ENCODE results near the gene HSD3B7. TPM values are rescaled to one million over a fixed set of nuclear protein-coding genes. Genes with fewer than 3 reads are reported as not detected.
A peak's percentile ranks its signal among the peaks of the same experiment; 100 is the strongest.

The HSD3B7 gene
- total and polyA plus RNA-seq, 2 of the 8 experiments (the other 6 are each of a cell fraction or from before 2014, with no cell fraction given) = 2.9 to 6.6 TPM

GRCh38 chr16:30953511-30954124, 31.4 kb upstream of the HSD3B7 start:
- H3K23me2 ChIP-seq (ENCODE audit: low read depth, low read length) = peaks cover 11% of the 10 kb centered on the region
- H3K27ac ChIP-seq (ENCODE audit: low read depth, low read length) = no peak overlapping the region
- no peak overlapping the region for H3K56ac ChIP-seq (replicated peaks; ENCODE audit: insufficient read length, low read depth, low read length)
- no peak overlapping the region for H2BK5ac ChIP-seq (ENCODE audit: low read depth, low read length)
- H3K79me2 ChIP-seq (ENCODE audit: control insufficient read depth in 1 of 2, insufficient read depth in 2 of 2, low read length in 2 of 2) = peaks cover 0 to 3% of the 10 kb centered on the region in 2 experiments; a peak in 2 of 4 replicates
- POLR2A ChIA-PET (ENCODE audit: partially characterized antibody) = interaction anchor here (0.6 to 3.3 kb wide), 23 partner anchors 9 to 920 kb away, joined by 3 to 26 read pairs (median 4); partner anchors contain the start of genes FBXL19, FUS, HSD3B7 and PRSS8
- H3K14ac ChIP-seq (ENCODE audit: insufficient read length) = no peak overlapping the region
- no peak overlapping the region for H2BK120ac ChIP-seq (replicated peaks; ENCODE audit: low read depth, low read length)
- WGBS, 2 experiments (ENCODE audit: extremely low coverage in 1 of 2, insufficient coverage in 1 of 2, insufficient read length in 1 of 2, insufficient replicate concordance in 2 of 2, low coverage in 1 of 2, low lambda C conversion rate in 2 of 2, missing lambda C conversion rate in 1 of 2) = 42% methylated on average over 15 of the region's 15 CpGs; no CpG with 5 or more reads in 1 of the 2 experiments
- H4K5ac ChIP-seq (ENCODE audit: insufficient read length, low read depth, low read length) = no peak overlapping the region
- no peaks in the 10 kb centered on the region for H3K9me3 ChIP-seq (ENCODE audit: insufficient read depth in 2 of 2, low read depth in 1 of 2, low read length in 1 of 2)
- no peak overlapping the region for H3K23ac ChIP-seq (ENCODE audit: insufficient read length)
- H3K27me3 ChIP-seq (replicated peaks in 1 of 4; ENCODE audit: control insufficient read depth in 3 of 4, extremely low read depth in 1 of 4, insufficient read depth in 3 of 4, low read length in 3 of 4) = no peaks in the 10 kb centered on the region
- H2AK5ac ChIP-seq (ENCODE audit: low read depth, low read length) = no peak overlapping the region
- H2BK12ac ChIP-seq (ENCODE audit: low read depth, low read length) = peak overlapping the region; percentile 64; the same call in 1 of the 2 replicates
- no peak overlapping the region for H2AFZ ChIP-seq (ENCODE audit: low read length)
- no peak overlapping the region for H4K91ac ChIP-seq (replicated peaks; ENCODE audit: insufficient read length, low read length)
- CTCF ChIA-PET (ENCODE audit: partially characterized antibody) = interaction anchor here (0.6 to 4.1 kb wide), 35 partner anchors 8 to 915 kb away, joined by 3 to 39 read pairs (median 4); partner anchors contain the start of gene HSD3B7
- 0 out of 4 replicates have a peak overlapping the region, but pooled peaks of 1 of the 2 experiments have one; percentile 10 for H3K4me2 ChIP-seq (ENCODE audit: insufficient read depth in 1 of 2, low read depth in 2 of 2, low read length in 2 of 2)
- FAIRE-seq (peak; percentile 19), DNase-seq (ENCODE audit: low read depth in 1 of 2, low spot score in 2 of 2) (peak; percentile 86 to 87)
- H2BK15ac ChIP-seq (ENCODE audit: low read length) = no peak overlapping the region
- no peaks in the 10 kb centered on the region for H3K36me3 ChIP-seq (ENCODE audit: control insufficient read depth in 2 of 4, insufficient read depth in 4 of 4, low read length in 3 of 4)
- H3K4me1 ChIP-seq (replicated peaks in 1 of 4; ENCODE audit: control insufficient read depth in 3 of 4, insufficient read depth in 4 of 4, low read length in 3 of 4) = peaks cover 0 to 19% (median 11%) of the 10 kb centered on the region in 4 experiments; a peak in 5 of 7 replicates
- no peak overlapping the region for H3K4me3 ChIP-seq (ENCODE audit: extremely low read depth in 1 of 4, insufficient read depth in 2 of 4, low read depth in 3 of 4, low read length in 4 of 4)
- H3K4ac ChIP-seq (replicated peaks; ENCODE audit: insufficient read length, low read depth, low read length) = no peak overlapping the region
- H3K79me1 ChIP-seq (ENCODE audit: low read depth, low read length) = no peaks in the 10 kb centered on the region; the same call in 1 of the 2 replicates
- H3K18ac ChIP-seq (ENCODE audit: extremely low read depth, low read length) = 0 out of 2 replicates have a peak overlapping the region, but pooled peaks have one; percentile 13
- no peak overlapping the region for H3K9ac ChIP-seq (replicated peaks in 1 of 4; ENCODE audit: extremely low read depth in 1 of 4, low read depth in 3 of 4, low read length in 3 of 4)
- H4K20me1 ChIP-seq (replicated peaks in 1 of 2; ENCODE audit: control insufficient read depth in 1 of 2, insufficient read depth in 2 of 2, low read length in 2 of 2) = peaks cover 3 to 11% of the 10 kb centered on the region in 2 experiments
- no peak overlapping the region; the same call in 1 of the 2 replicates for H4K8ac ChIP-seq (ENCODE audit: extremely low read depth, insufficient read depth, low read length)
- no peak overlapping the region for H2BK20ac ChIP-seq (ENCODE audit: low read length)
- no peak for TF ChIP-seq SUZ12 (IDR thresholded peaks at IDR 0.05; ENCODE audit: low read length)
- TF ChIP-seq TAF1 (IDR thresholded peaks at IDR 0.05; ENCODE audit: low read depth, low read length) = 0 out of 2 replicates have a peak, but pooled peaks have one; percentile 44
- TF ChIP-seq YY1 (IDR thresholded peaks at IDR 0.05; ENCODE audit: low read depth, low read length) = peak; percentile 36; the same call in 1 of the 2 replicates
- TF ChIP-seq GABPA (IDR thresholded peaks at IDR 0.05; ENCODE audit: borderline replicate concordance, insufficient read depth, low read length) = peak; percentile 68; the same call in 1 of the 2 replicates
- TF ChIP-seq RXRA (IDR thresholded peaks at IDR 0.05; ENCODE audit: insufficient read depth, low read depth, low read length) = no peak
- TF ChIP-seq POLR2A (IDR thresholded peaks at IDR 0.05; ENCODE audit: control extremely low read depth in 1 of 2, low read depth in 2 of 2, low read length in 2 of 2) = no peak
- TF ChIP-seq GTF2F1 (IDR thresholded peaks at IDR 0.05; ENCODE audit: borderline replicate concordance, low read depth, low read length) = no peak
- peak; percentile 15; the same call in 1 of the 2 replicates for TF ChIP-seq TBP (IDR thresholded peaks at IDR 0.05; ENCODE audit: low read depth, low read length)
- no peak for TF ChIP-seq ZNF274 (IDR thresholded peaks at IDR 0.05; ENCODE audit: borderline replicate concordance, extremely low read depth, low read length)
- TF ChIP-seq ASH2L (IDR thresholded peaks at IDR 0.05; ENCODE audit: low read length) = no peak
- peak; percentile 81; the same call in 1 of the 2 replicates for TF ChIP-seq POLR2AphosphoS5 (IDR thresholded peaks at IDR 0.05; ENCODE audit: low read depth, low read length)

Measured in H1 (cell line).